ENCODE measurements around the gene DMC1.

Gene DMC1

DNA sequence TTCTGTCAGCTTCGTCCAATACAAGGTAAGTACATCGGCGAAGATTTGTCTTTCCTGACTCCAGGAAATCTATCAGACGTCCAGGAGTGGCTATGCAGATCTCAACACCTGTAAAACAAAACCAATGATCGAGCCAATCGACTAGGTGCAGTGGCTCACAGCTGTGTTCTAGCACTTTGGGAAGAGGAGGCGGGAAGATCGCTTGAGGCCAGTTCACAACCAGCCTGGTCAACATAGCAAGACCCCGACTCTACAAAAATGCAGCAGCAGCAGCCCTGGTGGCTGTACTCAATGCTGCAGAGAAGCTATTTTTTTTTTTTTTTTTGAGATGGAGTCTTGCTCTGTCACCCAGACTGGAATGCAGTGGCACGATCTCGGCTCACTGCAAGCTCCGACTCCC, 75.0 kb downstream of the DMC1 start:
- no peak overlapping the region for H3K4me3 ChIP-seq (replicated peaks; ENCODE audit: low read depth, low read length)
- TF ChIP-seq, protein P1, sequence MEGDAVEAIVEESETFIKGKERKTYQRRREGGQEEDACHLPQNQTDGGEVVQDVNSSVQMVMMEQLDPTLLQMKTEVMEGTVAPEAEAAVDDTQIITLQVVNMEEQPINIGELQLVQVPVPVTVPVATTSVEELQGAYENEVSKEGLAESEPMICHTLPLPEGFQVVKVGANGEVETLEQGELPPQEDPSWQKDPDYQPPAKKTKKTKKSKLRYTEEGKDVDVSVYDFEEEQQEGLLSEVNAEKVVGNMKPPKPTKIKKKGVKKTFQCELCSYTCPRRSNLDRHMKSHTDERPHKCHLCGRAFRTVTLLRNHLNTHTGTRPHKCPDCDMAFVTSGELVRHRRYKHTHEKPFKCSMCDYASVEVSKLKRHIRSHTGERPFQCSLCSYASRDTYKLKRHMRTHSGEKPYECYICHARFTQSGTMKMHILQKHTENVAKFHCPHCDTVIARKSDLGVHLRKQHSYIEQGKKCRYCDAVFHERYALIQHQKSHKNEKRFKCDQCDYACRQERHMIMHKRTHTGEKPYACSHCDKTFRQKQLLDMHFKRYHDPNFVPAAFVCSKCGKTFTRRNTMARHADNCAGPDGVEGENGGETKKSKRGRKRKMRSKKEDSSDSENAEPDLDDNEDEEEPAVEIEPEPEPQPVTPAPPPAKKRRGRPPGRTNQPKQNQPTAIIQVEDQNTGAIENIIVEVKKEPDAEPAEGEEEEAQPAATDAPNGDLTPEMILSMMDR (IDR thresholded peaks at IDR 0.05; ENCODE audit: low read length, missing control alignments): no peak
- no peak for DNase-seq (ENCODE audit: low read depth)

DNA sequence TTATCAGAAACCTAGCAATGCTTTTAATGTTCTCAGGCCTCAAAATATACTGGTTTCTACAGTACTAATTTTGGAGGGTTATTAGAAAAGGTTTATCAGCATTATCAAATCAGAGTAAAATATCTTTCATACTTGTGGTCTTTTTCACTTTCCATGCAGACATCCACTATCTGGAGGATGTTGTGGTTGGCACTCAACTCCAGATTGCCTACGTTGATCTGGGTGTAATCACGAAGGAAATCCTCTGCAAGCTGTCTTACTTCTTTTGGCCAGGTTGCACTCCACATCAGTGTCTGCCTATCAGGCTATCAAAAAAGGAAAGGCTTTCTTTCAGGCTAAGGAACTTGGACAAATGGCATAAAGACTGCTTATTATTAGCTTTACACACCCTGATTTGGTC, 75.5 kb downstream of the DMC1 start:
- TF ChIP-seq, protein P1 (IDR thresholded peaks at IDR 0.05; ENCODE audit: low read length, missing control alignments): no peak
- peak; percentile 51 for DNase-seq (ENCODE audit: low read depth)
- no peak overlapping the region for H3K4me3 ChIP-seq (replicated peaks; ENCODE audit: low read depth, low read length)

DNA sequence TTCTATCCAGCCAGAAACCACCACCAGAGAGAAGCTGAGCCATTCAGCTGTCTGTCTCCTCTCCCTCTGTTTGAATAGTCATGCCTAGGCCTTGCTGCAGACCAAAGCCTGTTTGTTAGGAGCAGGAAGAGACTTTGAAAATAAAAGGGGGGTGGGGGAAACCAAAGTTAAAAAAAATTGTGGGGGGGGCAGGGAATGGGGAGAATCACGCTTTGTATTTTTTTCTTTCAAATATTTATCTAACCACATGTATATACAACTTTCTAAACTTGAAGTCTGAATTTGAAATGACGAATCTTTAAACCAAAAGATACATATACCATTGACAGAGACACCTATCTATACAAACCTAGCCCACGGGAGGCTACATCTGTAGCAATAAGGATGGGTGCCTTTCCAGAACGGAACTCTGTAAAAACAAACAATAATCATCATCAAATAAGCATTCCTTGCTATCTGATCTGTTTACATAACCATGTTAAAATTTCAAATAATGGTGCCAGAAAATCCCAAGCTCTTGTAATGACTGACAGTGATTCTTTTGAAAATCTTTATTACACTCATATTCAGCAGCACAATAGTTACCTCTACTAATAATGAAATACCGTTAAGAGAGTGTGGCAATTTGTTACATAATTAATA, 78.2 kb downstream of the DMC1 start:
- DNase-seq (ENCODE audit: low read depth): no peak
- H3K4me3 ChIP-seq (replicated peaks; ENCODE audit: low read depth, low read length): no peak overlapping the region
- TF ChIP-seq, protein P1 (IDR thresholded peaks at IDR 0.05; ENCODE audit: low read length, missing control alignments): no peak

DNA sequence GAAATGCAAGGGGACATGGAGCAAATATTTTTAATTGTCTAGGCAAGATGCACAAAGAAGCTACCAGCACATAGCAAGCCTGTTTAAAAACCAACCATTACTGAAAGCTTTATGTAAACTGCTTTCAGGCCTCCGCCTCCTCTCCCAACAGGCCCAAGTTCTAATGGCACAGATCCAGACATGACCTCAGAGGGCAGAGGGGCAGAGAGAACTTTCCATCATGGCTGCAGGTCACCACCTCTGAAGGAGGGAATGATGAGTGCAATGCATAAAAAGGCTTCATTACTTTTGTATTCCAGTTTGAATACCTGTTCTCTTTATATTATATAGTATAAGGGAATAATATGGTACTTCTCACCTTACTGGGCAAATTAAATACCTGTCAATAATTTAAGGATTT, 79.1 kb downstream of the DMC1 start:
- peak; percentile 59 for DNase-seq (ENCODE audit: low read depth)
- H3K4me3 ChIP-seq (replicated peaks; ENCODE audit: low read depth, low read length): no peak overlapping the region
- TF ChIP-seq, protein P1 (IDR thresholded peaks at IDR 0.05; ENCODE audit: low read length, missing control alignments): no peak

DNA sequence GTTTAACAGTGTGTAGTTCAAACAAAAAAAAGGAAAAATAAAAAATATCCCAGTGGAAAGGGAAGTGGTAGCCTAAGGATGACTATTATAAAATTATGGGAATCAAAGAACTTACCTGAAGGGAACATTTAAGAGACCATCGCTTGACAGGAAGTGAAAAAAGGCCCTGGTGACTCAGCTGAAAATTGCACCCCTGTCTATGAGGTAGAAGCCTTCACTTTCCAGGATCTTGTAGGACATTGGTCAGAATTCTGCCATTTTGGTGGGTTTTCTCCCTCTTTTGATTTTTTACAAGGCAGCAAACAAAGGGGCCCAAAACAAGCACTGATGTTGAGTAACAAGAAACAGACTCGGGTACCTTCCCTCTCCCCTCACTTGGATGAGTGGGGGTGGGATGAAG, 79.5 kb downstream of the DMC1 start:
- H3K4me3 ChIP-seq (replicated peaks; ENCODE audit: low read depth, low read length): no peak overlapping the region
- no peak for DNase-seq (ENCODE audit: low read depth)
- TF ChIP-seq, protein P1 (IDR thresholded peaks at IDR 0.05; ENCODE audit: low read length, missing control alignments): no peak

DNA sequence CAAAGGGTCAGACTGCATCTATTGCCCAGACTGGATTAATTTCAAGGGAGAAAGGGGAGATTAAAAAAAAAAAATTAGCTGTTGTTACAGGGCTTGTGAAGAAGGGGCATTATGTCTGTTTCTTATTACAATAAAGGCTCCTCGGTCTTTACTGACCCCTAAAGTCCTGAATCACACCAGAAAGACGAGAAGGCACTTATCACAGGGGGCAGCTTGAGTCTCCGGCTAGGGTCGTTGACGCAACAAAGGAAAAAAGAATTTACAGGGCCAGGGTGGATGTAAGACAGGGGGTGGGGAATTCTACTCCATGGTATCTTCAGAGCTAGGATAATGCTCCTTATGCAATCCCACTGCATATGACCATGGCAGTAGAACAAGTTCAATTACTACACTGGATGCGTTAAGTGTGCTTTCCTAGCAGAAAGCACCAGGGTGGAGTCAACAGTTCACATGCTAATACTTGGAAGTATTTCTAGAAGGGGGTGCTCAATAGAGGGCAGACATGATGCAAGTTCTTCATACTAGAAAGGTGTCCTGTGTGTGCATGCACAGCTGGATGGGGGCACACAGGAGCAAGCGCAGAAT, 80.3 kb downstream of the DMC1 start:
- no peak overlapping the region for H3K4me3 ChIP-seq (replicated peaks; ENCODE audit: low read depth, low read length)
- no peak for DNase-seq (ENCODE audit: low read depth)
- TF ChIP-seq, protein P1 (IDR thresholded peaks at IDR 0.05; ENCODE audit: low read length, missing control alignments): no peak

DNA sequence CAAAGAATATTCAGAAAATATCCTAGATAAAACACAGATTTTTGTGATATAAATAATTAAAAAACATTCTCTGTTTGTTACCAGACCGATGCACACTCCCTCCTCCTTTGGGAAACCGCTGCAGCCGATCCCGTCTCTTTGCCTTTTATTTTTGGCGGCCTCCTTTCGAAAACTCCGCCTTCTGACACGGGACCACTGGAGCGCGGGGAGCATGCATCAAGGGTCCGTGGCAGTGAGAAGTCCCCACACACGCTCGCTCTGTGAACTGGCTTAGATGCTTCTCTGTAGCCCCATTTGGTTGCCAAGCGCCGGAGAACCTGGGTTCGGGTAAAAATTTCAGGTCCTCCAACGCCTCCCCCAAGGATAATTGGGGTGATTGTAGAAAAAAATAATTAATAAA, 80.8 kb downstream of the DMC1 start:
- TF ChIP-seq, protein P1 (IDR thresholded peaks at IDR 0.05; ENCODE audit: low read length, missing control alignments): no peak
- no peak overlapping the region for H3K4me3 ChIP-seq (replicated peaks; ENCODE audit: low read depth, low read length)
- no peak for DNase-seq (ENCODE audit: low read depth)

Measured in fibroblast of pulmonary artery (primary cell).